ENCODE results near the gene RAPGEF1. TPM values are rescaled to one million over a fixed set of nuclear protein-coding genes. Genes with fewer than 3 reads are reported as not detected.

RAPGEF1 gene
- polyA plus RNA-seq, 2 of the 4 experiments (the other 2 are of a cell fraction): 21.6 to 27.7 TPM

DNA sequence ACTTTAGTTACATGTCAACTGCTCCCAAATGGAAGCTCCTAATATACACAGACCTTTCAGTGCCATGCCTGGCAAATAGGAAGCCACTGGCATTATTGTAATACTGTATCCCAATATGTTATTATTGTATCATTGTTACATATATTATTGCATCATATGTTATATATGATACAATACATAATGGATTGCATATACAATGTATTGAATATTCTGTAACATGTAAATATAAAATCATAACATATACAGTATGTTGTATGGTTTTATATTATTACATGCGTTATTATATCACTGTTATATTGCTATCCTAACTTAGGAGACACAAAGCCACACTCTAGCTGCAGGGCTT lies 38.5 kb downstream of the RAPGEF1 start:
- no peak for ATAC-seq
- no peak for FAIRE-seq
- H3K9me3 ChIP-seq: no peaks in the 10 kb centered on the region
- no peak overlapping the region for H3K27ac ChIP-seq
- ChIA-PET CTCF (interaction anchor here (1.0 to 1.6 kb wide), 2 partner anchors 21 to 33 kb away, joined by 3 to 4 read pairs; no protein-coding TSS in a partner anchor), POLR2A (no interaction called here)
- H3K4me2 ChIP-seq: no peak overlapping the region
- H3K4me3 ChIP-seq: no peak overlapping the region
- 97% methylated on average over 1 of the region's 1 CpG for WGBS (ENCODE audit: missing lambda C conversion rate)
- TF ChIP-seq ZFP36 (IDR thresholded peaks at IDR 0.05; ENCODE audit: borderline replicate concordance, partially characterized antibody): no peak
- TF ChIP-seq, protein P1, sequence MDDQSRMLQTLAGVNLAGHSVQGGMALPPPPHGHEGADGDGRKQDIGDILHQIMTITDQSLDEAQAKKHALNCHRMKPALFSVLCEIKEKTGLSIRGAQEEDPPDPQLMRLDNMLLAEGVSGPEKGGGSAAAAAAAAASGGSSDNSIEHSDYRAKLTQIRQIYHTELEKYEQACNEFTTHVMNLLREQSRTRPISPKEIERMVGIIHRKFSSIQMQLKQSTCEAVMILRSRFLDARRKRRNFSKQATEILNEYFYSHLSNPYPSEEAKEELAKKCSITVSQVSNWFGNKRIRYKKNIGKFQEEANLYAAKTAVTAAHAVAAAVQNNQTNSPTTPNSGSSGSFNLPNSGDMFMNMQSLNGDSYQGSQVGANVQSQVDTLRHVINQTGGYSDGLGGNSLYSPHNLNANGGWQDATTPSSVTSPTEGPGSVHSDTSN (IDR thresholded peaks at IDR 0.05): no peak
- no peak for TF ChIP-seq CHD4 (IDR thresholded peaks at IDR 0.05; ENCODE audit: borderline replicate concordance)
- no peak for DNase-seq (ENCODE audit: low read depth in 1 of 2, low spot score in 1 of 2)
- peaks cover 52% of the 10 kb centered on the region for H3K4me1 ChIP-seq

- TF ChIP-seq NFE2L2 (conservative IDR thresholded peaks at IDR 0.05; ENCODE audit: low read length) (peak; percentile 38; the same call in 1 of the 2 replicates), MYC (IDR thresholded peaks at IDR 0.05; ENCODE audit: borderline replicate concordance, low read length) (no peak), MAFK (IDR thresholded peaks at IDR 0.05; ENCODE audit: partially characterized antibody) (peak; percentile 90), KDM1A (IDR thresholded peaks at IDR 0.05; ENCODE audit: low read depth) (no peak), POLR2A (IDR thresholded peaks at IDR 0.05; ENCODE audit: low read length) (no peak), NPAS2 (CRISPR knock-in tag; IDR thresholded peaks at IDR 0.05; ENCODE audit: borderline replicate concordance) (no peak), HOXB5 (CRISPR knock-in tag; IDR thresholded peaks at IDR 0.05) (no peak), CBX2 (IDR thresholded peaks at IDR 0.05; ENCODE audit: borderline replicate concordance, low read depth) (no peak)
- H3K27ac ChIP-seq: no peak overlapping the region
- WGBS (ENCODE audit: missing lambda C conversion rate): 90% methylated on average over 11 of the region's 11 CpGs
- ChIA-PET POLR2A (no interaction called here), CTCF (interaction anchor here (1.0 to 1.6 kb wide), 2 partner anchors 22 to 32 kb away, joined by 3 to 4 read pairs; no protein-coding TSS in a partner anchor)
- no peak for DNase-seq (ENCODE audit: low read depth in 1 of 2, low spot score in 1 of 2)
- ATAC-seq: no peak
- FAIRE-seq: no peak
- H3K9me3 ChIP-seq: no peaks in the 10 kb centered on the region
- no peak overlapping the region for H3K4me2 ChIP-seq
- peaks cover 47% of the 10 kb centered on the region for H3K4me1 ChIP-seq
- H3K4me3 ChIP-seq: no peak overlapping the region
Measured at GRCh38 chr9:131700765-131701435, 39.0 kb downstream of the RAPGEF1 start.

- CTCF ChIA-PET: interaction anchor here (3.0 kb wide), 1 partner anchor 109 kb away, joined by 11 read pairs; no protein-coding TSS in a partner anchor
- ATAC-seq (no peak), FAIRE-seq (no peak), DNase-seq (ENCODE audit: low read depth in 1 of 2, low spot score in 1 of 2) (no peak)
- TF ChIP-seq, protein P2, sequence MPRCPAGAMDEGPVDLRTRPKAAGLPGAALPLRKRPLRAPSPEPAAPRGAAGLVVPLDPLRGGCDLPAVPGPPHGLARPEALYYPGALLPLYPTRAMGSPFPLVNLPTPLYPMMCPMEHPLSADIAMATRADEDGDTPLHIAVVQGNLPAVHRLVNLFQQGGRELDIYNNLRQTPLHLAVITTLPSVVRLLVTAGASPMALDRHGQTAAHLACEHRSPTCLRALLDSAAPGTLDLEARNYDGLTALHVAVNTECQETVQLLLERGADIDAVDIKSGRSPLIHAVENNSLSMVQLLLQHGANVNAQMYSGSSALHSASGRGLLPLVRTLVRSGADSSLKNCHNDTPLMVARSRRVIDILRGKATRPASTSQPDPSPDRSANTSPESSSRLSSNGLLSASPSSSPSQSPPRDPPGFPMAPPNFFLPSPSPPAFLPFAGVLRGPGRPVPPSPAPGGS (IDR thresholded peaks at IDR 0.05): no peak
- TF ChIP-seq BHLHE40 (IDR thresholded peaks at IDR 0.05; ENCODE audit: low read depth, low read length) (no peak), MAZ (IDR thresholded peaks at IDR 0.05; ENCODE audit: borderline replicate concordance, low read depth, low read length) (no peak), ZSCAN20 (CRISPR knock-in tag; IDR thresholded peaks at IDR 0.05) (no peak), EP300 (IDR thresholded peaks at IDR 0.05) (no peak), NPAS2 (CRISPR knock-in tag; IDR thresholded peaks at IDR 0.05; ENCODE audit: borderline replicate concordance) (no peak), ZC3H11A (IDR thresholded peaks at IDR 0.05) (no peak), CBX2 (IDR thresholded peaks at IDR 0.05; ENCODE audit: borderline replicate concordance, low read depth) (no peak), FOSB (CRISPR knock-in tag; IDR thresholded peaks at IDR 0.05) (no peak), ESRRA (IDR thresholded peaks at IDR 0.05; ENCODE audit: borderline replicate concordance, low read length) (no peak), RARB (CRISPR knock-in tag; IDR thresholded peaks at IDR 0.05) (no peak)
- TF ChIP-seq, protein P3, sequence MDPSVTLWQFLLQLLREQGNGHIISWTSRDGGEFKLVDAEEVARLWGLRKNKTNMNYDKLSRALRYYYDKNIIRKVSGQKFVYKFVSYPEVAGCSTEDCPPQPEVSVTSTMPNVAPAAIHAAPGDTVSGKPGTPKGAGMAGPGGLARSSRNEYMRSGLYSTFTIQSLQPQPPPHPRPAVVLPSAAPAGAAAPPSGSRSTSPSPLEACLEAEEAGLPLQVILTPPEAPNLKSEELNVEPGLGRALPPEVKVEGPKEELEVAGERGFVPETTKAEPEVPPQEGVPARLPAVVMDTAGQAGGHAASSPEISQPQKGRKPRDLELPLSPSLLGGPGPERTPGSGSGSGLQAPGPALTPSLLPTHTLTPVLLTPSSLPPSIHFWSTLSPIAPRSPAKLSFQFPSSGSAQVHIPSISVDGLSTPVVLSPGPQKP (IDR thresholded peaks at IDR 0.05; ENCODE audit: low read depth, low read length): no peak
- TF ChIP-seq, protein P4, sequence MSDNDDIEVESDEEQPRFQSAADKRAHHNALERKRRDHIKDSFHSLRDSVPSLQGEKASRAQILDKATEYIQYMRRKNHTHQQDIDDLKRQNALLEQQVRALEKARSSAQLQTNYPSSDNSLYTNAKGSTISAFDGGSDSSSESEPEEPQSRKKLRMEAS (IDR thresholded peaks at IDR 0.05): no peak
- H3K4me1 ChIP-seq: peaks cover 41% of the 10 kb centered on the region
- no peak overlapping the region for H3K4me3 ChIP-seq
- no peaks in the 10 kb centered on the region for H3K9me3 ChIP-seq
- POLR2A ChIA-PET: no interaction called here
- 95% methylated on average over 7 of the region's 7 CpGs for WGBS (ENCODE audit: missing lambda C conversion rate)
- H3K4me2 ChIP-seq: no peak overlapping the region
- H3K27ac ChIP-seq: no peak overlapping the region
Measured at GRCh38 chr9:131700076-131700475, 39.8 kb downstream of the RAPGEF1 start.
